Kidney capillary endothelial cell (primary cell): ENCODE measurements around the gene APBA2.

Source experiments
- DNase-seq: peaks from one replicate; pipeline ENCODE4 v3.0.0-alpha.2; 2018; ENCODE audit warnings: low spot score

APBA2 gene

GRCh38 chr15:28935316-28935715 is 49.5 kb downstream of the APBA2 start:
- DNase-seq, result no peak

GRCh38 chr15:28936081-28936480 is 50.3 kb downstream of the APBA2 start:
- no peak for DNase-seq

GRCh38 chr15:28936481-28936881 is 50.7 kb downstream of the APBA2 start:
- no peak for DNase-seq

GRCh38 chr15:28937271-28937670 is 51.5 kb downstream of the APBA2 start:
- DNase-seq, result no peak

- DNase-seq, result no peak
Measured at GRCh38 chr15:28942046-28942445, 56.3 kb downstream of the APBA2 start.

- no peak for DNase-seq
Measured at GRCh38 chr15:28942571-28942970, 56.8 kb downstream of the APBA2 start.

- DNase-seq, result no peak
Measured at GRCh38 chr15:28943146-28943545, 57.4 kb downstream of the APBA2 start.

- no peak for DNase-seq
Measured at GRCh38 chr15:28943611-28944230, 57.9 kb downstream of the APBA2 start.

GRCh38 chr15:28944286-28944685 is 58.5 kb downstream of the APBA2 start:
- no peak for DNase-seq

- no peak for DNase-seq
Measured at GRCh38 chr15:28944696-28945300, 59.0 kb downstream of the APBA2 start.

GRCh38 chr15:28945626-28946230 is 60.0 kb downstream of the APBA2 start:
- no peak for DNase-seq

- no peak for DNase-seq
Measured at GRCh38 chr15:28946803-28947202, 61.0 kb downstream of the APBA2 start.

GRCh38 chr15:28947221-28947674 is 61.5 kb downstream of the APBA2 start:
- no peak for DNase-seq

- DNase-seq, result no peak
Measured at GRCh38 chr15:28948036-28948435, 62.3 kb downstream of the APBA2 start.

- no peak for DNase-seq
Measured at GRCh38 chr15:28950916-28951315, 65.1 kb downstream of the APBA2 start.

- DNase-seq, result no peak
Measured at GRCh38 chr15:28952666-28953491, 67.1 kb downstream of the APBA2 start.

- DNase-seq, result no peak
Measured at GRCh38 chr15:28953573-28954195, 67.9 kb downstream of the APBA2 start.

- DNase-seq, result no peak
Measured at GRCh38 chr15:28954466-28955159, 68.8 kb downstream of the APBA2 start.

GRCh38 chr15:28955160-28955992 is 69.6 kb downstream of the APBA2 start:
- DNase-seq, result no peak

GRCh38 chr15:28955993-28956421 is 70.2 kb downstream of the APBA2 start:
- no peak for DNase-seq

- DNase-seq, result no peak
Measured at GRCh38 chr15:28956491-28956890, 70.7 kb downstream of the APBA2 start.
